ENCODE results near the gene FDX1.
"Not testable (repeated sequence)": the region's sequence is repeated elsewhere in the genome, so short reads cannot be mapped to it uniquely, and the experiment has no call there.

Gene FDX1, protein sequence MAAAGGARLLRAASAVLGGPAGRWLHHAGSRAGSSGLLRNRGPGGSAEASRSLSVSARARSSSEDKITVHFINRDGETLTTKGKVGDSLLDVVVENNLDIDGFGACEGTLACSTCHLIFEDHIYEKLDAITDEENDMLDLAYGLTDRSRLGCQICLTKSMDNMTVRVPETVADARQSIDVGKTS

DNA sequence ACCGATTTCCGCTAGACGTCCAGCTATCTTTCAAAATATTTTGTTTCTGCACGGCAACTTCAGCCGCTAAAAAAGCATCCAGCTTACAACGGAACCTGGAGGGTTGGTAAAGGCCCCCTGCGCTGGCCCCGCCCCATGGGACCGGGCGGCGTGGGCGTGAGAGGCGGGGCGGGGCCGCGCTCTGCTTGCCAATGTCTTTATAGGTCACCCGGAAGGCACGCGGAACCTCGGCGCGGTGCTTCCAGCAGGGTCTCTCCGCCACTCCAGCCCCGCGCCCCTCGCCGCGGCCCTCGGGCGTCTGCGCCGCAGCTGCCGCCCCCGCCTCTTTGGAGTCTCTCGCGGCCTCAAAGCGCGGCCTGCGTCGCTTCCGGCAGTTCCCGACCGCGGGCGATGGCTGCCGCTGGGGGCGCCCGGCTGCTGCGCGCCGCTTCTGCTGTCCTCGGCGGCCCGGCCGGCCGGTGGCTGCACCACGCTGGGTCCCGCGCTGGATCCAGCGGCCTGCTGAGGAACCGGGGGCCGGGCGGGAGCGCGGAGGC, at the start of gene FDX1:
TSS of gene FDX1 (plus strand) at position 218 of the 536 bp plus-strand sequence. CDS start at position 391, 173 bp downstream.
- DNase-seq, result peak; percentile 95

DNA sequence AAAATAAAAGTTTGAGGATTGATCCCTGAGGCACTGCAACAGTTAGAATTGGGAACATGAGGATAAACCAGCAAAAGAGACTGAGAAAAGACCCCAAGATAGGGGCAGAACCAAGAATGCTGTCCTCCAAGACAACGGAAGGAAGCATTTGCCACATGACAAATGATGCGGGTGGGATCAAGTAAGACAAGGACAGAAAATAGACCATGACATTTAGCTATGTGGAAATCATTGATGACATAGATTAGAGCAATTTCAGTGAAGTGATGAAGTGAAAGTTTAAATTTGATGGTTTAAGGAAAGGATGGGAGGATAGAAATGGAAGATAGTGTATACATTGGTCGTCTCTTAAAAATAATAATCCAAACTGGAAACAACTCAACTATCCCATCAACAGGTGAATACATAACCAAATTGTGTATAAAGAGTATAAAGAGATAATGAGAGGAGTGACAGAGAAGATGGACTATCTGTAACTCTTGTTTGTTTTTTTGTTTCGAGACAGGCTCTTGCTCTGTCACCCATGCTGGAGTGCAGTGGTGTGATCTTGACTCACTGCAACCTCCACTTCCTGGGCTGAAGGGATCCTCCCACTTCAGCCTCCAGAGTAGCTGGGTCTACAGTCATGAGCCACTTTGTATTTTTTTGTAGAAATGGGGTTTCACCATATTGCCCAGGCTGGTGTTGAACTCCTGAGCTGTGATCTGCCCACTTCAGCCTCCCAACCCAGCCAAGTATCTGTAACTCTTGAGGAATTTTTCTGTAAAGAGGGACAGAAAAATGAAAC, 48.7 kb upstream of the FDX1 start:
- no peak for DNase-seq

DNA sequence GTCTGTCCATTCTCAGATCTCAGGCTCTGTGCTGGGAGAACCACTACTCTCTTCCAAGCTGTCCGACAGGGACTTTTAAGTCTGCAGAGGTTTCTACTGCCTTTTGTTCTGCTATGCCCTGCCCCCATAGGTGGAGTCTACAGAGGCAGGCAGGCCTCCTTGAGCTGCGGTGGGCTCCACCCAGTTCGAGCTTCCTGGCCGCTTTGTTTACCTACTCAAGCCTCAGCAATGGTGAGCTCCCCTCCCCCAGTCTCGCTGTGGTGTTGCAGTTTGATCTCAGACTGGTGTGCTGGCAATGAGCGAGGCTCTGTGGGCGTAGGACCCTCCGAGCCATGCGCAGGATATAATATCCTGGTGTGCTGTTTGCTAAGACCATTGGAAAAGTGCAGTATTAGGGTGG, 41.5 kb upstream of the FDX1 start:
- DNase-seq, result not testable (repeated sequence)

DNA sequence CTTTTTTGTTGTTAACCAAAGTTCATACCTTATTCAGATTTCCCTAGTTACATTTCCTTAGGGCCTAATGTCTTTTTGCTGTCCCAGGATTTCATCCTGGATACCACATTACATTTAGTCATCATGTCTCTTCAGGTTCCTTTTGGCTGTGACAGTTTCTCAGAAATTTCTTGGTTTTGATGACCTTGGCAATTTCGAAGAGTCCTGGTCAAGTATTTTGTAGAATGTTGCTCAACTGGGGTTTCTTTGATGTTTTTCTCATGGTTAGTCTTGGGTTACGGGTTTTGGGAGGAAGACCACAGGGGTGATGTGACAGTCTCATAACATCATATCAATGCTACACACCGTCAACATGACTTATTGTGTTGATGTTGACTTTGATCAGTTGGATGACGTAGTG, 39.8 kb upstream of the FDX1 start:
- no peak for DNase-seq

DNA sequence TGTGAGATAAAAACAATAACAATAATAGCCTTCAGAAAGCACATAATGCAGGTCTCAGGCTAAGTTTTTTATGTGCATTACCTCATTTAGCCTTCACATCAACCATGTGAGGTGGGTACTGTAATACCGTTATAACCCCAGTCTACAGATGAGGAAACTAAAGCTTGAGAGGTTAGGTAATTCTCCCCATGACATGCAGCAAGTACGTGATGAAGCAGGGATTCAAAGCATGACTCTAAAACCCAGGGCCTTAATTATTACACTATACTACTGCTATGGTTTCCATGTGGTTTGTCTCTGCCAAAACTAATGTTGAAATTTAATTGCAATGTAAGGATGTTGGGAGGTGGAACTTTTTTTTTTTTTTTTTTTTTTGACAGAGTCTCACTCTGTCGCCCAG, 37.7 kb upstream of the FDX1 start:
- DNase-seq, result no peak

DNA sequence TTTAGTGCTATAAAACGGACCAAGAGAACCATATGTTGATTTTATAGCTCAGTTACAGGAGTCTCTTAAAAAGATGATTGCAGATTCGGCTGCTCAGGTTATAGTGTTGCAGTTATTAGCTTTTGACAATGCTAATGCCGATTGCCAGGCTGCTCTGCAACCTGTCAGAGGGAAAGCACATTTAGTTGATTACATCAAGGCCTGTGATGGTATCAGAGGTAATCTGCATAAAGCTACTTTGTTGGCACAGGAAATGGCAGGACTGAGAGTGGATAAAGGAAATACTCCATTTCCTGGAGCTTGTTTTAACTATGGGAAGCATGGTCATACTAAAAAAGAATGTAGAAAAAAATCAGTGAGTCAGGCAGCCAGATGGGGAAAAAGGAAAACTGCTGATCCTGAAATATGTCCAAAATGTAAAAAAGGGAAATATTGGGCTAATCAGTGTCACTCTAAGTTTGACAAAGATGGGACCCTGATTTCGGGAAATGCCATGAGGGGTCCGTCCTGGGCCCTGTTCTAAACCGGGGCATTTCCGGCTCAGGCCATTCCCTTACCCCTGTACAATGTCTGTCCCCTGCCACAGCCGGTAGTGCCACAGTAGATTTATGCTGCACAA, 32.0 kb upstream of the FDX1 start:
- not testable (repeated sequence) for DNase-seq

DNA sequence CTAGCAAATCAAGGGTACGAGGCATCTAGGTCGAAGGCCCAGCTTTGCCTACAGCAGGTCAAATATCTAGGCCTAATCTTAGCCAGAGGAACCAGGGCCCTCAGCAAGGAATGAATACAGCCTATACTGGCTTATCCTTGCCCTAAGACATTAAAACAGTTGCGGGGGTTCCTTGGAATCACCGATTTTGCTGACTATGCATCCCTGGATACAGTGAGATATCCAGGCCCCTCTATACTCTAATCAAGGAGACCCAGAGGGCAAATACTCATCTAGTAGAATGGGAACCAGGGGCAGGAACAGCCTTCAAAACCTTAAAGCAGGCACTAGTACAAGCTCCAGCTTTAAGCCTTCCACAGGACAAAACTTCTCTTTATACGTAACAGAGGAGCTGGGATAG, 26.2 kb upstream of the FDX1 start:
- not testable (repeated sequence) for DNase-seq

DNA sequence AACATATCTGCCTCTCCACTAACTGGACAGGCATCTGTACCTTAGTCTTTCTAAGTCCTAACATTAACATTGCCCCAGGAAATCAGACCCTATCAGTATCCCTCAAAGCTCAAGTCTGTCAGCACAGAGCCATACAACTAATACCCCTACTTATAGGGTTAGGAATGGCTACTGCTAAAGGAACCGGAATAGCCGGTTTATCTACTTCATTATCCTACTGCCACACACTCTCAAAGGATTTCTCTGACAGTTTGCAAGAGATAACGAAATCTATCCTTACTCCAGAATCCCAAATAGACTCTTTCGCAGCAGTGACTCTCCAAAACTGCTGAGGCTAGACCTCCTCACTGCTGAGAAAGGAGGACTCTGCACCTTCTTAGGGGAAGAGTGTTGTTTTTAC, 24.1 kb upstream of the FDX1 start:
- DNase-seq, result not testable (repeated sequence)

DNA sequence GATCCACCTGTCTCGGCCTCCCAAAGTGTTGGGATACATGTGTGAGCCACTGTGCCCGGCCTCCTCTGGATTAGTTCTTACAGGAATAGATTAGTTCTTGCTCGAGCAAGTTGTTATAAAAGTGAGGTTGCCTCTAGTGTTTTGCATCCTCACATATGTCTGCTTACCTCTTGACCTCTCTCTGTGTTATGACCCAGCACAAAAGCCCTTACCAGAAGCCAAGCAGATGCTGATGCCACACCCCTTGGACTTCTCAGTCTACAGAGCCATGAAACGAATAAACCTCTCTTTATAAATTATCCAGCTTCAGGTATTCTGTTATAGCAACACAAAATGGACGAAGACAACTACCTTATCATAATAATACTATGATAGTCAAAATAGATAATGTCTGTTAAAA, 22.4 kb upstream of the FDX1 start:
- DNase-seq, result no peak

DNA sequence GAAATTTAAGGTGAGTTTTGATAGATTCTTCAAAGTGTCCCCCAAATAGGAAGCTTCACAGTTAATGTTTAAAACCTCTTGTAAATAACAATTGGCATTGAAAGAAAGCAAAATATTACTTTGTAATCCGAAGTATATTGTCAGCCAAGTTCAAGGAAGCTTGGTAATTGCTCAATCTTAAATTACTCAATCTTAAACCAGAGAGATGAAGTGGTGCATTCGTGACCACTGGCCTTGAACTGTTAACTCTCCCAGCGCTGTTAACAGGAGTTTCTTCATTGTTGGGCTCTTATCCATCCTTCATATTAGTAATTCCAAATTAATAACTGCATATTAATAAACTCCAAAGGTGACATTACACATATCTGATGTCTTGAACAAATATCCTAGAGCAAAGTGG, 20.6 kb upstream of the FDX1 start:
- DNase-seq, result peak; percentile 36

DNA sequence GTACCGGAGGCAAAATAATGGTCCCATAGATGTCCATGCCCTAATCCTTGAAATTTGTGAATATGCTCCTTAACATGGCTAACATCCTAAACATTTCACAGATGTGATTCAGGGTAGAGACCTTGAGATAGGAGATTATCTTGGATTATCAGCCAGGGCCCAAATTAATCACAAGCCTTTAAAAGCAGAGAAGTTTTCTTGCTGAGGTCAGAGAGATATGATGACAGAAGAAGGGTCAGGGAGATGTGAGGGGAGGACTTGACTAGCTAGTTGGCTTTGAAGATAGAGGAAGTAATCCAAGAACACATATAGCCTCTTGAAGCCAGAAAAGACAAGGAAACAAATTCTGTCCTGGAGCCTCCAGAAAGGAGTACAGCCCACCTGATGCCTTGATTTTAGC, 19.1 kb upstream of the FDX1 start:
- DNase-seq, result no peak

DNA sequence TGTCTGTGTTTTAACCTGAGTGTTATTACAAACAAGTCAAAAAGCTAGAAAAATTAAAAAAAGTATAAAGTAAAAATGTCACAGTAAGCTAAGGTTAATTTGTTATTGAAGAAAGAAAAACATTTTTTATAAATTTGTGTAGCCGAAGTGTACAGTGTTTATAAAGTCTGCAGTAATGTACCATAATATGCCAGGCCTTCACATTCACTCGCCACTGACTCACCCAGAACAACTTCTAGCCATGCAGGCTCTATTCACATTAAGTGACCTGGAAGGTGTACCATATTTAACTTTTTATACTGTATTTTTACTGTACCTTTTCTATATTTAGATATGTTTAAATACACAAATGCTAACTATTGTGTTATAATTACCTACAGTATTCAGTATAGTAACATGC, 14.7 kb upstream of the FDX1 start:
- DNase-seq, result no peak

DNA sequence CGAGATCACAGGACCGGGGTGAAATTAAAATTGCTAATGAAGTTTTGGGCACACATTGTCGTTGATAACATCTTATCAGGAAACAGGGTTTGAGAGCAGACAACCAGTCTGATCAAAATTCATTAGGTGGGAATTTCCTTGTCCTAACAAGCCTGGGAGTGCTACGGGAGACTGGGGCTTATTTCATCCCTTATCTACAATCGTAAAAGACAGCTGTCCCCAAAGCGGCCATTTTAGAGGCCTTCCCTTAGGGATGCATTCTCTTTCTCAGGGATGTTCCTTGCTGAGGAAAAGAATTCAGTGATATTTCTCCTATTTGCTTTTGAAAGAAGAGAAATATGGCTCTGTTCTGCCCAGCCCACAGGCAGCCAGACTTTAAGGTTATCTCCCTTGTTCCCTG, 8.1 kb upstream of the FDX1 start:
- not testable (repeated sequence) for DNase-seq

DNA sequence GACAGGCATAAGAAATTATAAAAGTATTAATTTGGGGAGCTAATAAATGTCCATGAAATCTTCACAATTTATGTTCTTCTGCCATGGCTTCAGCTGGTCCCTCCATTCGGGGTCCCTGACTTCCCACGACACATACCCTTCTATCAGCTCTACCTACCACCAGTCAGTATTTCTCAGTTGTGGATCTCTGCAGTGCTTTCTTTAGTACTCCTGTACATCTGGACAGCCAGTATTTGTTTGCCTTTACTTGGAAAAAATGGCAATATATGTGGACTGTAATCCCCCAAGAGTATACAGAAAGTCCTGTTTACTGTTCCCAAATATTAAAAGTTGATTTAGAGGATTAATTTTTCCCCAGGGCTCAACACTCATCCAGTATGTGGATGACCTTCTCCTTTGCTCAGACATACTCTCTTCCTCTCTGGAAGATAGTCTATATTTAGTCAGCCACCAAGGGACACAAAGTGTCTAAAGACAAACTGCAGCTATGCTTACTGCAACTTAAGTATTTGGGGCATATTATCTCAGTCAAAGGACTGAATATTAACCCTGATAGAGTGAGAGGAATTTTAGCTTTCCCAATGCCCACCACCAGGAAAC, 7.3 kb upstream of the FDX1 start:
- no peak for DNase-seq

DNA sequence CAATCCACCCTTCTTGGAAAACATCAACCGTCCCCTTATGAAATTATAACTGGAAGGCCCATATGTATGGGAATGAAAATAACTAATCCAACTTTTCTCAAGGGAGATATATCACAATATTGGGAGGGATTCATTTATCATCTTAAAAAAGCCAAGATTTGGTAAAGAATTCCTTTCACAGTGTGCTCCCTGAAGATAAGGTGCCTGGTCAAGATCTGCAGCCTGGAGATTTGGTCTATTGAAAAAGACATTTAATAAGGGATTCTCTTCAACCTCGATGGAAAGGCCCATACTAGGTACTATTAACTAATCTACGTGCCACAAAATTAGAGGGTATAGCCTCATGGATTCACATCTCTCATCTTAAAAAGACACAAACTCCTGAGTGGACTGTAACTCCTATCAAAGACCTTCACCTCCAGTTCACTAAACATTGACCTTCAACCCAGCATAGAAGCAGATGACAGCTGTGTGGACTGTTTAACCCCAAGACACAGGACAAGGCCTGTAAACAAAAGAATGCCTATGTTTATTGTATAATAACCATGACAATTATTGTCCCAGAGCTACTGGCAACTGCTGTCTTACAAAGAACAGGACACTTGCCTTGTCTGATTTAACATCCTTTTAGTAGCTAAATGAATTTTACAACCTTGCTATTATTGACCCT, 4.8 kb upstream of the FDX1 start:
- DNase-seq, result no peak

DNA sequence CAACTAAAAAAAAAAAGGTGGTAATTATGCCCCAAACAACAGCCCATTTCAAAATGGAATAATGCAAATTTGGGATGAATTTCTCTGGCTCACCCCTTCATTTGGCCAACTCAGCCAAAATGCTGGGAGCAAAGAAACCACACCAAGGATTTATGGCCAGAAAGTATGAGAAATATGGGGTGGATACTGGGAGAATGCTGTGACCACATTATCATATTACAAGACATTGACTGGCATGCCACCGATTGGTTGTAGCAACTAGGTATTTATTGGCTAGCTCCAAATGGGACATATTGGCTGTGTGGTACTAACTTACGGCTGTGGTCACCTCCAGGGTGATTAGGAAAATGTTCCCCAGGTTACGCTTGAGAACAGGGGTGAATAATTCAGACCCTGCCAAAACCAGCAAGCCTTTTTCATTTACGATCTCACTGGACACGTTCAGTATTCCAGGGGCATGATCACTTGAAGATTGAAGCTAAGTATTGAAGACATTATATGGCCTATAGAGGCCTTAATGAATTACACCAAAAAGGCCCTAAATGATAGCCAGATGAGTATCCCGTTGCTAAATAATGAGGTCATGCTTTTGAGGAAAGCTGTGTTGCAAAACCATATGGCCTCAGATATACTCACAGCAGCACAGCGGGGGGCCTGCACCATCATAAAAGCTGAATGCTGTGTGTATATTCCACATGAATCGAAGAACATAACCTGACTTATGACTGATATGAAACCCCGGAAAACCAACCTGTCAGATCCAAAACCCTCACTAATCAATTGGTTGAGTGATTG, 3.8 kb upstream of the FDX1 start:
- DNase-seq, result no peak

DNA sequence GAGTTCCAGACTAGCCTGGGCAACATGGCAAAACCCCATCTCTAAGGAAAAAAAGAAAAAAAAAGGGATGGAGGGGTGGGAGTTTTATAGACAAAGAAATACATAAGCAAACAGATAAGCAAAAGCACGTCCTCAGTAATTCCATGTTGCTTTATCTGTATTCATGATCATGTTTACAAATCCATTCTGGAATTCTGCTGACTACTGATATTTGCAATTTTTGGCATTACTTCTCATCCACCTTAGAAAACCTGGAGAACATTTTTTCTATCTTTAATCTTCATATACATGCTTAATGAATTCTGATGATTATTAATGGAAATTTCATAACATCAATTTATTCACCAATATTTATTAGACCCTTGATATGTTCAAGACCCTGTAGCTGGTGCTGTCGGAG, 1.7 kb upstream of the FDX1 start:
- no peak for DNase-seq

DNA sequence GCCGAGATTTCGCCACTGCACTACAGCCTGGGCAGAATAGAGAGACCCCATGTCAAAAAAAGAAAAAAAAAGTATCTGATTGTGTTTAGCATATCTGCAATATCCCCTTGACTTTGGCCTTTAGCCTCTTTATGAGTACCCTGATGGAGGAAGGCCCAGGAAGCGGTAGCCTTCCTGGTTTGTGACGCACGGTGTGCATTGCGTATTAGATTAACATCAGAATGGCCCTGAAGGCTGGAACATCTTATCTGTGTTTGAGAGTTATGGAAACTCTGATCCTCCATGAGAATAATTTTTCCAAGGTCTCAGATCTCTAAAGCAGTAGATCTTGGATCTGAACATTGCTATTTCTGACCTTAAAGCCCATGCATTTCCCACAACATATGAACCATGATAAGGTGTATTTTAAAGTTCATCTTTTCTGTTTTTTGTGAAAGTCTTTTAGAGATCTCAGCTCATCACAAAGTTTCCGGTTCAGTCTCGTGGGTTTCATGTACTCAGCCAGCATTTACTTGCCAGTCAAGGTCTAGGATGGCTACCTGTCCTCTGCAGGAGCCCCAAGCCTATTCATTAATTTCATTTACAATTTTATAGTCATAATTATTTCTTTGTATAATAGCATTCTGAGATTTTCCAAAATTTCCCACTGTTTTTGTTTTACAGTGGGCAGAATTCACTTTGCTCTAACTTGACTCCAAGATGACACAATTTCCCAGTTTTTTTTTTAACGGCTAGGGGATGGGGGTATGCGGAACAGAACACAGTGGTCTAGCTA, 605 bp upstream of the FDX1 start:
- no peak for DNase-seq

DNA sequence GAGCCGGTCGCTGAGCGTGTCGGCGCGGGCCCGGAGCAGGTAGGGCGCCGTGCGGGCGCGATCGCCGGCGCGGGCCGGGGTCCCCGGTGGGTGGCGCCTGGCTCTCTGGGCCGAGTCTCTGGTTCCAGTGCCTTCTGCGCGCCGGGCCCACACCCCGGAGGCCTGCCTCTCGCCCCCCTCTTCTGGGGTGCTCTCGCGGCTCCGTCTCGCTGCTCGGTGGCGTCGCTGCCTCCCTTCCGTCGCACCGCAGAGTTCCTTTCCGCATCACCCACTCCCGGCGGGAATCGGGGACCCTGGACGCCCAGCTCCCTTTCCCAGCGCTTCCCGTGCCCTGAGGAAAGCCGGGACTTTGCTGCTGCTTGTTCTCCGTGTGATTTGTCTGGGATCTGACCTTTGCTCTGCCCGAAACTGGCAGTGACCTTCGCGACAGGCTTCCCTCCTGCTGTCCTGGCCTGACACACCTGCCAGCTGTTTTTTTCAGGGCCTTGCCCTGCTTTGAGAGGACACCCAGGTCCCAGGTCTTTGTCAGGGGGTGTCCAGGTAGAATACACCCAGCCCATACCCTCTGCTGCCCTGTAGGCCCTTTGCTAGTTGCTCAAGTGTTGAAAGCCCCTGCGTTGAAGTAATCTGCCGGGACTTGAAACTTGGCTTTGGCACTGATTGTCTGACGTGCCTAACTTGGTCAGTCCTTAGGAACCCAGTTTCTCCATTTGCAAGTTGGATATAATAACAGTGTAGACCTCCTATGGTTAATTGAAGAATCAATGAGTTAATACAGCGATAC, 711 bp downstream of the FDX1 start:
- peak; percentile 72 for DNase-seq

DNA sequence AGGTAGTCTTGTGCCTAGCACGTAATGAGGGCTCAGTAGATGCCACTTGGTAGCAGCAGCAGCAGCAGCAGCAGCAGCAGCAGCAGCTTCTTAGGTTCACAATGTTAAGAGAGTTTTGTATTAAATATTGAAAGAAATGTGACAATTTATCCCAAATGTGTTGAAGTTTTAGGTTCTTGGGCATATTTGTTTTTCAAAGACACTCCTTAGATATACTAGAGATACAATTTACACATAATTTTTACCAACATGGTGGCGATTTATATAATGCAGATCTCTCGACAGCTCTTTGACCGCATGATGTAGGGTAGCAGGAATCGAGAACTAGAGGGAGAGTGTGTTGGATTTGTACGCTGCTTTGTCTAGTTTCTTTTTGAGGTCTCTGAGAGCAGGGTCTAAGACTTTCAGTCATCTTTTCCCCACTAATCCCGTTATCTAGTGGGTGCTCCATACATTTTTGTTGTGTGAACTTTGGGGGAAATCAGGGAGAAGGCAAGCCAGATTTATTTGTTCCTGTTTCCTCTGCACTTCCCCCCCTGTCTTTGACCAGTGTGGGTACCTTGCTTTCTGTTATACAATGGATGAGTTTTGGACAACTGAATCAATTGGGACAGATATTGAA, 1.4 kb downstream of the FDX1 start:
- peak; percentile 72 for DNase-seq

Measured in OCI-M1 (cell line).